ENCODE measurements around the gene RYR3. TPM values are rescaled to one million over a fixed set of nuclear protein-coding genes. Genes with fewer than 3 reads are reported as not detected.

Gene RYR3
- total and polyA plus RNA-seq, 2 donors (not counting 1 experiment from before 2014, with no cell fraction given): not detected

GRCh38 chr15:33458421-33458820 lies 147.7 kb downstream of the RYR3 start:
- intact Hi-C loops (cut with micrococcal nuclease): no loop called here
- TF ChIP-seq EZH2 (IDR thresholded peaks at IDR 0.05; ENCODE audit: borderline replicate concordance, insufficient read depth, low read depth, low read length, poor library complexity, severe bottlenecking): no peak
- TF ChIP-seq CTCF (IDR thresholded peaks at IDR 0.05): no peak

DNA sequence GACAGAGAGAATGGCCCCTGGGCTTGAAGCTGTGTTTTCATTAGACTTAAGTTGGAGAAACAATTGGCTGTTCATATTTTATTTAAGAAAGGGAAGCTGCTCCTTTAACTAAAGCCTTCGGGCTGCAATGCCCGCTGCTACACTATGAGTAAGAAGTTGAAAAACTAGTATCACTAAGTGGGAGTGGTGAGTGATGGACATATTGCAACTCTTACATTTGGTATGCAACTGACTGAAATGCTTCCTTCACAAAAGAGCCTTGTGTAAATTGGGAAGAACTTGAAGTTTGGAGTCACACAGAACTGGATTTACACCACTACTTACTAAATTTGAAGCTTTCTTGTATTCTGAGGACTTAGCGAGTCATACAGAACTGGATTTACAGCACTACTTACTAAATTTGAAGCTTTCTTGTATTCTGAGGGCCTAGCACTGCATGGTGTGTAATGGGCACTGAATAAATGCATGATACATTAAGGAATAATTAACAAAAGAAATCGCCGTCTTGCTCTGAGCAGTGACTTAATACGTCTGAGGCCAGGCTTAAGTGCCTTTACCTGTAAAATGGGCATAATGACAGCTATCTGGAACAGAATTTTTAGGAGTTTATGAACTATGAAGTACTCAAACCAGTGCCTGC lies 149.5 kb downstream of the RYR3 start:
- Histone ChIP-seq H3K4me1 (ENCODE audit: control insufficient read depth in 2 of 2, insufficient read depth in 2 of 2, low read length in 2 of 2) (no peaks in the 10 kb centered on the region), H3K79me2 (ENCODE audit: control insufficient read depth, insufficient read depth, low read length) (no peaks in the 10 kb centered on the region), H3K9me3 (ENCODE audit: control extremely low read depth in 1 of 3, control insufficient read depth in 2 of 3, insufficient read depth in 1 of 3, low read length in 2 of 3) (no peaks in the 10 kb centered on the region), H3K27ac (ENCODE audit: low read length in 2 of 2) (no peak overlapping the region), H2AFZ (ENCODE audit: insufficient read depth, low read depth, low read length, poor library complexity, severe bottlenecking) (no peak overlapping the region), H3K36me3 (replicated peaks in 1 of 2; ENCODE audit: control extremely low read depth in 1 of 2, control insufficient read depth in 1 of 2, extremely low read depth in 1 of 2, insufficient read depth in 2 of 2, low read length in 1 of 2) (no peaks in the 10 kb centered on the region), H3K9ac (ENCODE audit: low read length) (no peak overlapping the region), H3K27me3 (replicated peaks in 1 of 4; ENCODE audit: control extremely low read depth in 1 of 4, control insufficient read depth in 3 of 4, insufficient read depth in 4 of 4, low read length in 3 of 4) (no peaks in the 10 kb centered on the region), H4K20me1 (ENCODE audit: control insufficient read depth, insufficient read depth, low read length, poor library complexity, severe bottlenecking) (no peaks in the 10 kb centered on the region), H3K4me3 (ENCODE audit: control extremely low read depth in 1 of 5, extremely low read depth in 1 of 5, insufficient read depth in 1 of 5, low read depth in 2 of 5, low read length in 4 of 5) (no peak overlapping the region), H3K4me2 (replicated peaks; ENCODE audit: low read depth, low read length, poor library complexity, severe bottlenecking) (no peak overlapping the region)
- H3K27me3 Mint-ChIP-seq: no peaks in the 10 kb centered on the region
- ChIA-PET POLR2A (no interaction called here), CTCF (no interaction called here)
- ATAC-seq (ENCODE audit: low read depth): no peak
- H3K9me3 Mint-ChIP-seq (ENCODE audit: insufficient read depth): no peaks in the 10 kb centered on the region
- 94% methylated on average over 2 of the region's 6 CpGs for WGBS (ENCODE audit: insufficient coverage)
- no peak overlapping the region for H3K4me3 Mint-ChIP-seq
- no peak for DNase-seq
- TF ChIP-seq CTCF (IDR thresholded peaks at IDR 0.05) (no peak), EZH2 (IDR thresholded peaks at IDR 0.05; ENCODE audit: borderline replicate concordance, insufficient read depth, low read depth, low read length, poor library complexity, severe bottlenecking) (no peak)
- H3K27ac Mint-ChIP-seq: no peak overlapping the region
- intact Hi-C loops (cut with micrococcal nuclease): no loop called here
- H3K4me1 Mint-ChIP-seq: no peaks in the 10 kb centered on the region

More at GRCh38 chr15:33458421-33458820, 147.7 kb downstream of the RYR3 start:
- Mint-ChIP-seq H3K4me3 (no peak overlapping the region), H3K27ac (no peak overlapping the region), H3K4me1 (no peaks in the 10 kb centered on the region), H3K27me3 (no peaks in the 10 kb centered on the region), H3K9me3 (ENCODE audit: insufficient read depth) (no peaks in the 10 kb centered on the region)
- no CpG with 5 or more reads among the region's 2 CpGs for WGBS (ENCODE audit: insufficient coverage)
- Histone ChIP-seq H3K4me3 (ENCODE audit: control extremely low read depth in 1 of 5, extremely low read depth in 1 of 5, insufficient read depth in 1 of 5, low read depth in 2 of 5, low read length in 4 of 5) (no peak overlapping the region), H3K9ac (ENCODE audit: low read length) (no peak overlapping the region), H3K27me3 (replicated peaks in 1 of 4; ENCODE audit: control extremely low read depth in 1 of 4, control insufficient read depth in 3 of 4, insufficient read depth in 4 of 4, low read length in 3 of 4) (no peaks in the 10 kb centered on the region), H3K4me1 (ENCODE audit: control insufficient read depth in 2 of 2, insufficient read depth in 2 of 2, low read length in 2 of 2) (no peaks in the 10 kb centered on the region), H3K36me3 (replicated peaks in 1 of 2; ENCODE audit: control extremely low read depth in 1 of 2, control insufficient read depth in 1 of 2, extremely low read depth in 1 of 2, insufficient read depth in 2 of 2, low read length in 1 of 2) (no peaks in the 10 kb centered on the region), H2AFZ (ENCODE audit: insufficient read depth, low read depth, low read length, poor library complexity, severe bottlenecking) (no peak overlapping the region), H4K20me1 (ENCODE audit: control insufficient read depth, insufficient read depth, low read length, poor library complexity, severe bottlenecking) (no peaks in the 10 kb centered on the region), H3K79me2 (ENCODE audit: control insufficient read depth, insufficient read depth, low read length) (no peaks in the 10 kb centered on the region), H3K4me2 (replicated peaks; ENCODE audit: low read depth, low read length, poor library complexity, severe bottlenecking) (no peak overlapping the region), H3K27ac (ENCODE audit: low read length in 2 of 2) (no peak overlapping the region), H3K9me3 (ENCODE audit: control extremely low read depth in 1 of 3, control insufficient read depth in 2 of 3, insufficient read depth in 1 of 3, low read length in 2 of 3) (no peaks in the 10 kb centered on the region)
- no peak for DNase-seq
- CTCF ChIA-PET: no interaction called here
- ATAC-seq (ENCODE audit: low read depth): no peak
- POLR2A ChIA-PET: no interaction called here
